ENCODE results near the gene IGF1R. TPM values are rescaled to one million over a fixed set of nuclear protein-coding genes. Genes with fewer than 3 reads are reported as not detected.

IGF1R gene
- polyA plus RNA-seq, 10 donors = 12.6 to 18.9 (median 17.5) TPM

DNA sequence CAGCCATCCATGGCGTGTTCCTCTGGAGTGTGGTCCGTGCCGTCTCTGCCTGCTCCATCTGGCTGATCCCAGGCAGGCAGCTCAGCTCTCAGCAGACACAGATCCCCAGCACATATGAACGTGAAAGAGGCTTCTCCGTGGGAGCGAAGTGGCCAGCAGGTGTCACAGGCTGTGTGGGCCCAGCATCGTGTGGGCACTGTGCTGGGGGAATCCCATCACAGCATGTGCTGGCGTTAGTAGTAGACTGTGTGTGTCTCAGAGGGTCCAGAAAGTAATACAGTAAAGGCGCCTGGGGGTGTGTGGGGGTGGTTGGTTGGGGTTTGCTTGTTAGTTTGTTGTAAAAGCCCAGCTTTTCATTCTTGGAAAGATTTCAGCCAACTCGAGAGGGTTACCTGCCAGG lies 147.6 kb downstream of the IGF1R start:
- no peak for DNase-seq

DNA sequence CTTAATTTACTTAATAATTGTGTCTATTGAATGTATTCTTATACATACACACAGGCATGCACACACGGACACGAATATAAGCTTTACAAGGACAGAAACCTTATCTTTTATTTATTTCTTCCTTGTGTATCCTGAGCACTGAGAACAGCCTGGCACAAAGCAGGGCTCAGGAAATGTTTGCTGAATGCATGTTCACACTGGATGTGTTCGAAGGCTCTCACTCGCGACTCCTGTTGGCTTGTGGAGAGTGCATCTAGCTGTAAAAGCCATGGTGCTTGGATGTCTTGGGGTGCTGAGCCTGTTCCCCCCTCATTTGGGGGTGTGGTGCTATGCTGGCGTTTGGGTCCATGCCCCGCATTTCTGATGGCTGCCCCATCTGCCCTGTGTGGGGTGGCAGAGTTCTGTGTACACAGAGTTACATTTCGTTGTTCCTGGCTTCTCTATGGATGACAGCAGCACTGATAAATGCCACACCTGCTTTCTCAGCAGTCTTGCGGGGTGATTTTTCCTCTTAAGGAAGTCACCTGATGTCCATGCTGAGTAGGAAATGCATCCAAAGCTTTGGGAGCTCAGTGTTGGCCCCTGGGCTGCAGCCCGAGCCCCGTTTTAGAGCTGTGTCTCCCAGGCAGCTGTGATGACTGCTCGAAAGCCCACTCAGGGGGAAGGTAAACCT lies 148.5 kb downstream of the IGF1R start:
- no peak for DNase-seq

DNA sequence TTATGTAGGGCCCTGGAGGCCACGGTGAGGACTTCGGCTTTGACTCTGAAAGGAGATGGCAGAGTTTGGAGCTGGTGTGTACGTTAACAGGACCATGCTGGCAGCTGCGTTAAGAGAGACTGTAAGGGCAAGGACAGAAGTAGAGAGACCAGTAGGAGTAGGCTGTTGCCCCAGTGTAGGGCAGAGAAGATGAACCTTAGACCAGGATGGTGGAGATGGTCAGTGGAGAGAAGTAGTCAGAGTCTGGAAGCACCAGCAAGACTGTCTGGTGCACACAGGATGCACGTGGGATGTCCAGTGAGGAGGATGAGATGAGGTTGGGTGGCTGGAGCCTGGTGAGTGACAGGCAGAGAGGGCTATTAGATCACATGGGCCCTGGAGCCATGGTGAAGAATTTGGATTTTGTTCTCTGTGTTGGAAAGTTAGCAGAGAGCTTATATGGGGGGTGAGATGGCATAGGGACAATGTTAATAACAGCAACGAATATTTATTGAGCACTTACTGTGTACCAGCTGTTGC lies 150.1 kb downstream of the IGF1R start:
- DNase-seq = no peak

DNA sequence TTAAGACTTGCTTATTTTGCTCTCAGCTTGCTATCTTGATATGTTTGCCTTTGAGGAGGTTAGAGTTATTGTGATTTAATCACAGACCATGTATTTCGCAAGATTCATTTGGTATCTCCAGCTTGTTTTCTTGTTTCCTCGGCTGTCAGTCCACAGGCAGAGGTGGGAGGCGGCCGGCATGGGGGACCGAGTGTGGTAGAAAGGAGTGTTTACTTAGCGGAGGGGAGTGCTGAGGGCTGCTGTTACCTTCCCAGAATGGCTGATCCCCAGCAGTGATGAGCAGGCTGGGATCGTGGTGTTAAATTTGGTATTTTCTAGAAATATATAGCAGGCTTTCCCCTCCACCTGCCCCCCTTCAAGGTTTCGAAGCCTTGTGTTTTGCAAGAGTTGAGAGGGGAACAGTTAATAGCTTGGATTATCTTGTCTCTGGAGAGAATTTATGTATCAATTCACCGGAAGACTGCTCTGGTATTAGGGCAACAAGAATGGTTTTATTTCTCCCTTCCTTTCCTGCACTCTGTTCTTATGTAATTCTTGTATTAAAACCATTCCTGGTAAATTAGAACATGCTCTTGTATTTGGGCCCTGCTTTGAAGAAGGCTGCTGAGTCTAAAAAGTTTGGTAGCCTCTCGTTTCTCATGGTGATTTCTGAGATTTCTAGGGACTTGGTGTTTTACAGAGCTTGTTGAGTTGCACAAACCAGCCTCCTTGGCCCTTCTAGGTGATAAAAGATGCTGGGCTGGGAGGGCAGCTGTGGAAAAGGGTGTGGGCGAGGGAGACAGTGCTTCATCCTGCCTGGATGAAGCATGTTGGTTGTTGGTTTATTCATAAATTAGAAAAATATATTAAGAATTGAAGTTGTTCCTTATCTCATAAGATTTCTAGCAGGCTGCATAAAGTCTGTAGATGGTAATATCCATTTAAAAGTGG lies 151.4 kb downstream of the IGF1R start:
- DNase-seq = peak in 1 of 3 donors; percentile 54

DNA sequence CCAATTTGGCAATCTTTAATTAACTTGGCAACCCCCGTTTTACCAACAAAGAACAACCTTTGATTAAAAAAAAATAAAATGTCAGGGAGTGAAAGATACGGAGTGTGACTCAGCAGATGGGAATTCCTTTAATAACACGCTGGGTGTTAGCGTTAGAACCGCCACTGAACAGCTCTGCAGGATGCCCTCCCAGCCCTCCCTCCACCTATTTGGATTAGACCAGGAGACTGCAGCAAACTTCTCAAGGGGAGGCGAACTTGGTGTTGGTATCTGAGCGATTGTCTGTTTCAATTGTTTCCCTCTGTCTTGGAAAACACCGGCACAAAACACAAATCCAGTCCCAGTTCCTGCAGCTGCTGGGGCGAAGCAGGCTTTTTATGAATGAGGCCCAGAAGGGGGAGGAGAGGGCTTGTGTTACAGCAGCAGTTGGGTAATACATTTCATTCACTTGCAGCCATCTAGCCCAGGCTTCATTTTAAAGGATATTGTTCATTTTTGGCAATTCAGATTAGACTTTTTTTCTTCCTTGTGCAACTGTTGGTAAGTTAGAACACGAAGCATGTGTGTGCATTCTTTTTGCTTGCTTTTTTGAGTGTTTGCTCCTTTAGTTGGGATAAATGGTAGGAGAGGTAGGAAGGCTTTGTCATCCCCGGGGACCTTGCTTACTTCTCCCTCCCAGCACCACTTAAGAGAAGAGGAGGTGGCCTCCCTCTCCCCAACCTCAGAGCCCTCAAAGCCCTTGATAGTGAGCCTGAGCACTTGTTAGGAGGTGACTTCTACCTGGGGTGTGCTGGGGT lies 152.3 kb downstream of the IGF1R start:
- DNase-seq = peak; percentile 87 to 96 (median 90)

DNA sequence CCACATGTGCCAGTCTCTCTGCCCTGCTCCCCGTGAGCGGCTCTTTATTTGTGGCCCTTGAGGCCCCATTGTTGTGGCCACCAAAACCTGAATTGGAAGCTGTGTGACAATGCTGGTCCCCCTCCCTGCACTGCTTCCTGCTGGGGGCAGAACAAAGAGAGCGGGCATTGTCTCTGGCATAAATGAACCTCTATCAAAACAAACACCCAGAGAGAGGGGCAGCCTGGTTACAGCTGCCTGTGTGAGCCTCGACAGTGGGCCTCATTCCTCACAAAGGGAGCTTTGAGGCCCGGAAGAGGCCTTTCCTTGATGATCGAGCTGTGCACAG lies 152.9 kb downstream of the IGF1R start:
- DNase-seq = no peak

DNA sequence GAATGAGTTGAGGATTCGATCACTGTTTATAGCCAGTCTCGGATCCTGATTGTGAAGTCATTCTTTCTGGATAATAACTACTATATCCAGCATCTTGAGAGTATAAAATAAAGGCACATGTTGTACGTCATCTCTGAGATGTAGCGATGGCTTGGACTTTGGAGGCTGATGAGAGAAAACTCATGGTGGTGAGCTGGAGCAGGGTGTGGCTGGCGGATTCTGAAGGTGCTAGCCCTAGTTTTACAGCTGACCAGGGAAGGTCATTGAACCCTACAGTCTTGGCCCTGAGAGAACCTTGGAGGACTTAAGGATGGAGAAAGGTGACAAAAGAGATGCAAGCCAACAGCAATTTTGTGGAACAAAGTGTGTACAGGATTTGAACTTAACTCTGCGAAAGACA lies 153.8 kb downstream of the IGF1R start:
- DNase-seq = no peak

DNA sequence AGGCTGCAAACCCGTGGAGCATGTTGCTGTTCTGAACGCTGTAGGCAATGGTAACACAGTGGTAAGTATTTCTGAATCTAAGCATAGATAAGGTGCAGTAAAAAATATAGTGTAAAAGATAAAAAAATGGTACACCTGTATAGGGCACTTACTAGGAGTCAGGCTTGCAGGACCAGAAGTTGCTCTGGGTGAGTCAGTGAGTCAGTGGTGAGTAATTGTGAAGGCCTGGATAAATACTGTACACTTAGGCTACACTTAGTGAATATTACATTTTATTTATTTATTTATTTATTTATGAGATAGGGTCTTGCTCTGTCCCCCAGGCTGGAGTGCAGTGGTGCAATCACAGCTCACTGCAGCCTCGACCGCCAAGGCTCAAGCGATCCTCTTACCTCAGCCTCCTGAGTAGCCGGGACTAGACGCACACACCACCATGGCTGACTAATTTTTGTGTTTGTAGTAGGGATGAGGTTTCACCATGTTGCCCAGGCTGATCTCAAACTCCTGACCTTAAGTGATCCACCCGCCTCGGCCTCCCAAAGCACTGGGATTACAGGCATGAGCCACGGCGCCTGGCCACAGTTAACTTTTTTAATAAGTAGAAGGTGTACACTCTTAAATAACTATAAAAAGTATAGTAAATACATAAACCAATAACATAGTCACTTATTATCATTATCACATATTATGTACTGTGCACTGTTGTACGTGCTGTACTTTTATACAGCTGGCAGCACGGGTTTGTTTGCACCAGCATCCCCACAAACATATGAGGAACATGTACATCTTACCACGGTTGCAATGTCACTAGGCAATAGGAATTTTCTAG lies 155.1 kb downstream of the IGF1R start:
- DNase-seq = no peak

DNA sequence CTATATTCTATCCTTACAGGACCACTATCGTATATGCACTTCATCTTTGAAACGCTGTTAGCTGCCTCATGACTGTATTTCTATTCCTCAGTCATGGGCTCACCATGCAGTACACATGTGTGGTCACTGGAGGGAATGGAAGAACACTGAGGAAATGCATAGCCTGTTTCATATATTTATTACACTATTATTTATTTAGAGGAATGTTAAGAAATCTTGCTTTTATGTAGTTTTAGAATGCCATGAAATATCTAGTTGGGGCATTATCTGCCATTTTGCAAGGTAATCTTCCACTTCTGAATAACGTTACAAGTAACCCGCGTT lies 155.7 kb downstream of the IGF1R start:
- DNase-seq = peak in 1 of 3 donors; percentile 49

DNA sequence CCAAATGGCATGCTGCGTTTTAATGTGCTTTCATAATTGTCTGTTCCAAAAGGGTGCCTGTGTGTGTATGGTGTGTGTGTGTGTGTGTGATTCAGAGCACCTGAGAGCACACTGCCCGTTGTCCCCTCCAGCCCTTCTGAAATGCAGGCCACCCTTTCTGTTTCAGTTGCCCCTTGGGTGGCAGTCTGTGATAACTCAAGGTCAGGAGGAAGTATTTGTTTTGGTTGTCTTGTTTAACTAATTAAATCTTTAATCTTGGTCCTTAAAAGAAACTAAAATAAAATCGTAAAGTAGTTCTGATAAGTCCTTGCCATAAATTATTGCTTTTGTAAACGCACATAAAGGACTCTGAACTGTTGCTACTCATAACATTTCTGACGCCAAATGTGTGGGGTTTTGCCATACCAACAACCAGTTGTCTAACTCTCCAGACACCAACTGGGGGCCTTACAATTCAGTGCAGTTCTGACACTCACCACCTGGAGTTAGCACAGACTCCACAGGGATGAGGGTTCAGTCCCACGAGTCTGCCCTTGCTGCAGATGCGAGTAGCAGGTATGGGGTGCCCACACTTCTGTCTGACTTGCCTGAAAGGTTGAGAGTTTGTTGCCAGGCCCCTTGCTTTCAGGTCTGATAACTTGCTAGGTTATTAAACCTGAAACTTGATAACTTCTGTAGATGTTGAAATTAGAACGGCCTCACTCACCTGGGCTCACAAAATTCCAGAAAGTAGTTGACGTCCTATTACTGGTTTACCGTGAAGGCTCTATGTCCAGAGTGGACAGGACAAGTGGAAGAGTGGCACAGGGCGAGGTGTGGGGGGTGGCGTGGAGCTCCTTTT lies 157.3 kb downstream of the IGF1R start:
- DNase-seq = no peak

DNA sequence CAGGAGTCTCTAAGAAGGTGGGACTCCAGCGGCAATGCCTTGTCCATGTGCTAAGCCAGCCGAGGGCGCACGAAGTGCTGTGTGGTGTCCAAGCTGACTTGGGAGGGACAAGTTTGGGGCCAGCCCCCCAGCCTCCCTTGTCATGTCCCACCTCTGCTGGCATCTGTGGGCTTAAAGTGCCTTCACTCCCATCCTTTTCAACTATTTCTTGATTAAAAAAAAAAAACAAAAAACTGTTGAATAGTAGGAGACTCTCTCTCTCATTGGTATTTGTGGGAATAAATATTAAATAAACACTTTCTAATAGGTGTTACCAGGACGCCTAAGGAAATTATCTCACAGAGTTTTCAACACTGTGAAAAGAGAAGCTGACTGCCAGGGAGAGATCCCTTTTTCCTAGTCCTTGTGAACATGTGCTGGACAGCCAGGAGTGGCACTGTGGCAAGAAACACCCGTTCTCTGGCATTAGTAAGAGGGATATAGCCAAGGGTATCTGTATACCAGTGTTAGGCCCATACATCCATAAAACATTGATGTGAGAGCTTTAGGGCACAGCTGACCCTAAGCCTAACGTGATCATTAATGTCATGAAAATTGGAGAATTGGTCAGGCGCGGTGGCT lies 158.0 kb downstream of the IGF1R start:
- DNase-seq = no peak

DNA sequence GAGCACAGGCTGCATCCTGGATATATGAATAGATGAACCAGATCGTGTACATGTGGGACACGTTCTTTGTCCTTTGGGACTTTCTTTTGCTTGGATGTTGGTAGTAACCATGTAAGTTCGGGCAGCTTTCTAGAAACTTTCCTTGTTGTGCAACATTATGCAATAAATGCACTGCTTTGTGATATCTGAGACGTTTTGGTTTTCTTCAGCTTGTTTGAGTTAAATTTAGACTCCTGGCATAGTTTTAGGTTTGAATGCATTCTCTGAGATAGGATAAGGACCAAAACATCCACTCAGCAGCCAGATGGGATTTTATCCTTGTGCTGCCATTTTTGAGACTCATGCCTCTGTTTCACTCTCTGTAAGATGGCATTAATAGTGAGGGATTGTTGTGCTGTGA lies 158.9 kb downstream of the IGF1R start:
- DNase-seq = peak; percentile 15 to 70 (median 64)

DNA sequence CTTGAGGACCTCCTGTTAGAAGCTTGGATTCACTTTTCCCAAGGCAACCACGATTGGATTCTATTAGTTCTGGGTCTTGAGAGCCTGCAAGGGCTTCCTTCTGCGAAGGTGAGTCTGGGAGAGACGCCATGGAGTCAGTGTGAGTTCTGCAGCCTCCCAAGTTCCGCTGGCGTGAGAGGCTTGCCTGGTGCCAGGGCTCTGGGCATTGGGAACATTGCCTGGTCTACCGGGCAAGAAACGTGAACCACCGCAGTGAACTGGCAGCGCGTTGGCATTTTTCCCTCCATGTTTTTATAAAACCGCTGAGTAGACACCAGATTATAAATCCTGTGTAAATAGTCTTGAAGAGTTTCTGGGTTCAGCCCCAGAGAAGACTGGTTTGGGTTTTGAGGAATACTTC lies 160.9 kb downstream of the IGF1R start:
- no peak for DNase-seq

DNA sequence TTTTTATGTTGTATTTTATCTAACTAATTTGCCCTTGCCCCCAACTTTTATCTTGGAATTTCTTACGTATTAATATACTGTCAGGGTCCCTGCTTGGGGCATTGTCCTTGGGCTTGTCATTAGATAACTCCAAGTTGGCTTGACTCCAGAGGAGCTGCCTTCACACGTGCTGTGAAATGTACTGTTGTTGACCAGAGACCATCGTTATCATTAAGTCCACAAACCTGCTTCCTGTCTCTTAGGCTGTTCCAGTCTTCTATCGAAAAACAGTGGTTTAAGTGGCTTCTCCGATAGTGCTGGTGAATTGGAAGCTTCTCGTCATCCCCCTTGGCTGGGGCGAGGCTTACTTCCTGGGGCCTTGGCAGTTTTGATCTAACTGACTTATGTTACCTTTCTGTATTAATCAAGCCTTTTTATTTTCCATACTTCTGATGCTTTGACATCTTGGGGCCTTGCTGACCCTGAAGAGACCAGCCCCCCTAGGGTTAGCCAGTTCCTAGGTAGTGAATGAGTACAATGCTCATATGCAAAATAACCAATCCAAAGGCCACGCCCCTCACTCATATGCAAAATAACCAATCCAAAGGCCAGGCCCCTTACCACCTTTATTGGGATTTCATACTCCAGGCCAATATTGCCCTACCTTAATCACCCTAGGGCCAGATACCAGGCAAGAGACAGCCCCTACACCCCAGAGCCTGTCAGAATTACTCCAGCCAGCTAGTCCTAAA lies 164.5 kb downstream of the IGF1R start:
- DNase-seq = no peak

DNA sequence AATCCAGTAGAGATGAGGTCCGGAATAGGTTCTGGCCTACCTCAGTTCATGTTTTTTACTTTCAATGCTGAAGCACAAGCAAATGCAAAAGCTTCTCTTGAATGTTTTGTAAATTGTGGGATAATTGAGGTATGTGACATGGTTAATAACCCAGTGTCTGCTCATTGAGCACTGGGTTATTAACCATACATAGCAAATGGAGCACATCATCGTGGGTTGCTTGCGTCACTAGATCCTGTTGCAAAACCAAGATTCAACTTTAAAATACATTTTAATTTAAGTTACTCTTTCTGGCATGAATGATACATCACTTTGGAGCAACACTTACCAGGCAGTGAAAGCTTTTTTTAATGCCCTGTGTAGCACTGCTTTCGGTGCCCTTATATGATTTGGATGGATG lies 165.6 kb downstream of the IGF1R start:
- no peak for DNase-seq

DNA sequence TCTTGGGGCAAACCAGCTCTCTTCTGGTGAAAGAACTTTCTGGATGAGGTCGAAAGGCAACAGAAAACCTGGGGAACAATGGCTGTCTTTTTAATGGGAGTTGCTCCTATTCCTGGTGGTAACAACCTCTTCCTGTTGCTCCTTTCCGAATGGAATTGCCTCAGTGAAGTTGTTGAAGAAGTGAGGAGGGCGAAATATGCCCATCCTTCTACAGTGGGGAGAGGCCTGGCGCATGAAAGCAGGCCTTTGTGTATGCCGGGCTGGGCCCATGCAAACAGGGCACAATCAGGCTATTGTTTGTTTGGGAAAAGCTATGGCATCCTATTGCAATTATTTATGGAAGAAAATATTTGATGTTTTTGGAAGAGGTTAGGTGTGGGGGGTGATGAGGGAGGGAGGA lies 166.9 kb downstream of the IGF1R start:
- DNase-seq = no peak

DNA sequence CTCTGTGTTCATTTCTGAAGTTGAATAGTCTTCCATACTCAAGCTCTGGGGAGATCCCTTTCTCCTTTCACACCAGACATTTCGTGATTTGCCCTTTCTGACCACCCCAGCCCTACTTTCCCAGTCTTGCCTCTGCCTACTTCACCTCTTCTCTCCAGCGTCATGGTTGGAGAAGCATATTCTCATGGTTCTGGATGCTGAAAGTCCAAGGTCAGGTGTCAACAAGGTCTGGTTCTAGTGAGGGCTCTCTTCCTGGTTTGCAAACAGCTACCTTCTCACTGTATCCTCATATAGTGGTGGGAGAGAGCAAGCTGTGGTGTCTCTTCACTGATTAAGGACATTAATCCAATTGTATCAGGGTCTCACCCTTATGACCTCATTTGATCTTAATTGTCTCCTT lies 169.4 kb downstream of the IGF1R start:
- DNase-seq = no peak

DNA sequence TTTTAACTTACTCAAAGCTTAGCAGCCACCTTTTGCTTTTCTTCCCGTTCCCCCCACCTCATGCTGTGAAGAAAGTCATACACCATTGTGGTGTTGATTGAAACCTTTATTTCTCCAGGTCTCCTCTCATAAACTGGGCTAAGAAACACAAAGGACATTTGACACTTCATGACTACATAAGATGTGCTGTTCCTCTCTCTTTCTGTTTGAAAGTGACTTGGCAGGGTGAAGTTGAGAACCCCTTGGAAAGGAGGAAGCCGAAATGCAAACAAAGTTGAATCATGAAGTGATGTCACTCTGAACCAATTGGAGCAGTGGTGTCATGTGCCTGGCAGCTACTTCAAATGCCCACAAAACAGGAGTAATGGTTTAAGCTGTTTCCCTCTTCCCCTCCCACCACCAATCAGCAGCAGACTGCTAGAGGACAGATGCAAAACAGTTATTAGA lies 174.7 kb downstream of the IGF1R start:
- DNase-seq = peak in 2 of 3 donors; percentile 65 to 69

DNA sequence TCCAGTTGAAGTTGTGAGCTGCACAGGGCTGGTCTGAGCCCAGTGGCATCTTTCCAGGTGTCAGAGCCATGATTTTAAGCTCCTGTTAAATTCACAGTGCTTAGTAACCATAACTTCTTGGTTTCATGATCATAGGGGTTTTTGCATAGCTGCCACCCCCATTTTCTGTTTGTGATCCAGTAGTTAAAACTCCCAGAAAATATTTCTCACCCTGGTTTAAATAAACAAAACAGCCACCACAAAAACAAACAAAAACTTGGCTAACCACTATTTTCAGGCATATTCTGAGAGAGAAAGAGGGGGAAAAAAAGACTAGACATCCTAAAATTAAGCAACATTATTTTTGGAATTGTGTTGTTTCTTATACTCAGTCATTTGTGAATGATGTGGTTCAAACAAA lies 175.3 kb downstream of the IGF1R start:
- DNase-seq = no peak

Data from muscle of back (tissue), 11 donors.